K562 (cell line): ENCODE data around the gene DGLUCY. TPM values are rescaled to one million over a fixed set of nuclear protein-coding genes. Genes with fewer than 3 reads are reported as not detected.
A peak's percentile ranks its signal among the peaks of the same experiment; 100 is the strongest.

ENCODE experiments used
- HBP1 ChIP-seq: fragments of 450-650 bp; formaldehyde crosslinking; IDR thresholded peaks from 2 replicates; pipeline ENCODE4 v1.4.0; 2022; ENCODE audit warnings: missing genetic modification characterization
- MEF2A ChIP-seq: IDR thresholded peaks from 2 replicates; pipeline ENCODE4 v1.6.1; 2011; ENCODE audit warnings: low read depth, mild to moderate bottlenecking, low read length, moderate library complexity; ENCODE audit not compliant: control insufficient read depth
- PCBP2 ChIP-seq: fragments of 200-400 bp; formaldehyde crosslinking; IDR thresholded peaks from 2 replicates; pipeline ENCODE4 v1.6.1; 2018; ENCODE audit warnings: low read length, low read depth, mild to moderate bottlenecking, moderate library complexity; ENCODE audit not compliant: poor library complexity, severe bottlenecking
- PHF8 ChIP-seq: fragments of 200-600 bp; sonication (generic); IDR thresholded peaks from 2 replicates; pipeline ENCODE4 v1.6.1; 2012; ENCODE audit warnings: mixed run types, mild to moderate bottlenecking, inconsistent platforms, low read length, moderate library complexity, borderline replicate concordance
- PPARD ChIP-seq: fragments of 250-450 bp; sonication (Bioruptor Pico); IDR thresholded peaks from 2 replicates; pipeline ENCODE4 v1.8.0; 2022; ENCODE audit warnings: inconsistent platforms, mild to moderate bottlenecking, moderate library complexity
- TRIM25 ChIP-seq: fragments of 450-650 bp; IDR thresholded peaks from 2 replicates; pipeline ENCODE4 v1.7.0; 2016; ENCODE audit warnings: borderline replicate concordance
- USF1 ChIP-seq: sonication (generic); formaldehyde crosslinking; IDR thresholded peaks from 2 replicates; pipeline ENCODE4 v1.9.0; 2022; ENCODE audit warnings: mild to moderate bottlenecking, missing genetic modification reagents
- XRCC4 ChIP-seq: IDR thresholded peaks from one replicate; pipeline ENCODE4 v1.6.1; 2011; ENCODE audit not compliant: insufficient read depth, insufficient read length; ENCODE audit errors: extremely low read depth
- ZEB2 ChIP-seq: fragments of 450-650 bp; IDR thresholded peaks from 2 replicates; pipeline ENCODE4 v1.6.1; 2016
- polyA plus RNA-seq, 8 experiments: library from polyadenylated mRNA; depleted of rRNA in 4 of 8; stranded (reverse) in 5 of 8; unstranded in 3 of 8; fragments of >200 nt; fragmentation: Nextera tagmentation in 2 of 8; fragmentation: Illumina TruSeq in 1 of 8; extraction: Ambion mirVana in 2 of 8; extraction: Trizol in 1 of 8; gene quantifications; 2 replicates each; pipeline versions ENCODE4 v1.2.1 to v1.2.3, GENCODE V29; 2011 to 2014; ENCODE audit warnings: inconsistent platforms in 1 of 8, missing spikeins in 1 of 8
- total RNA-seq, 7 experiments: library from RNA; depleted of rRNA in 6 of 7; stranded (reverse); fragments of >200 nt in 6 of 7; fragmentation: Illumina TruSeq in 2 of 7; extraction: Trizol in 2 of 7; gene quantifications; 2 replicates each; pipeline versions ENCODE4 v1.2.1 to v1.2.3, GENCODE V29; 2011 to 2021; ENCODE audit warnings: low replicate concordance in 1 of 7
- TF ChIP-seq, protein P1 (sequence below): fragments of 250-450 bp; sonication (Bioruptor Pico); IDR thresholded peaks from 2 replicates; pipeline ENCODE4 v1.8.0; 2021; ENCODE audit warnings: borderline replicate concordance, mild to moderate bottlenecking, moderate library complexity; ENCODE audit not compliant: poor library complexity, severe bottlenecking
- TF ChIP-seq, protein P2 (sequence below): fragments of 450-650 bp; IDR thresholded peaks from 2 replicates; pipeline ENCODE4 v1.6.1; 2016; ENCODE audit warnings: mild to moderate bottlenecking, moderate library complexity

Gene DGLUCY
- total and polyA plus RNA-seq, 9 of the 15 experiments (the other 6 are each of a cell fraction or from before 2014, with no cell fraction given): 9.9 to 28.4 (median 21.0) TPM

DNA sequence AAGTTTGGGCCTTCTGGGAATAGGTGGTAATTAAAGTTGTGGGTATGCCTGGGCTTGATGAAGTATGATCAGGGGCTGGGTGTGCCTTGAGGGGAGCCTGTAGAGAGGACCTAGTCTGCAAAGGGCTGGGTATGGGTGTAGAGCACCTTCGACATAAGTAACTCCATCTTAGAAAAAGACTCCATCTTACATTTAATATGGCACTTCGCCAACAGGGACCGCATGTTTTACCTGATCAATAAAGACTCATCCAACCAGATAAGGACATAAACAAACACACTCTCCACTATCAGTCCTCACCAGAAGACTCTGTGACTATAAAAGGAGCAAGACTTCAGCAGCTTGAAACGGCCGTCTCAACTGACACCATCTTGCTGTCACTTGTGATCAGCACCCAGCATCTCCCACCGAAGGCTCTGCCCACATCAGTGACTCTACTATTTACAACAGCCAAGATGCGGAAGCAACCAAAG lies 154.1 kb downstream of the DGLUCY start (continued):
- no peak for TF ChIP-seq USF1 (CRISPR knock-in tag)
- TF ChIP-seq, protein P1, sequence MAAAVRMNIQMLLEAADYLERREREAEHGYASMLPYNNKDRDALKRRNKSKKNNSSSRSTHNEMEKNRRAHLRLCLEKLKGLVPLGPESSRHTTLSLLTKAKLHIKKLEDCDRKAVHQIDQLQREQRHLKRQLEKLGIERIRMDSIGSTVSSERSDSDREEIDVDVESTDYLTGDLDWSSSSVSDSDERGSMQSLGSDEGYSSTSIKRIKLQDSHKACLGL (CRISPR knock-in tag): peak; percentile 80
- no peak for TF ChIP-seq XRCC4
- peak; percentile 95 for TF ChIP-seq HBP1 (CRISPR knock-in tag)
- no peak for TF ChIP-seq PHF8
- TF ChIP-seq MEF2A: peak; percentile 86
- no peak for TF ChIP-seq TRIM25
- TF ChIP-seq PCBP2: no peak
- TF ChIP-seq, protein P2, sequence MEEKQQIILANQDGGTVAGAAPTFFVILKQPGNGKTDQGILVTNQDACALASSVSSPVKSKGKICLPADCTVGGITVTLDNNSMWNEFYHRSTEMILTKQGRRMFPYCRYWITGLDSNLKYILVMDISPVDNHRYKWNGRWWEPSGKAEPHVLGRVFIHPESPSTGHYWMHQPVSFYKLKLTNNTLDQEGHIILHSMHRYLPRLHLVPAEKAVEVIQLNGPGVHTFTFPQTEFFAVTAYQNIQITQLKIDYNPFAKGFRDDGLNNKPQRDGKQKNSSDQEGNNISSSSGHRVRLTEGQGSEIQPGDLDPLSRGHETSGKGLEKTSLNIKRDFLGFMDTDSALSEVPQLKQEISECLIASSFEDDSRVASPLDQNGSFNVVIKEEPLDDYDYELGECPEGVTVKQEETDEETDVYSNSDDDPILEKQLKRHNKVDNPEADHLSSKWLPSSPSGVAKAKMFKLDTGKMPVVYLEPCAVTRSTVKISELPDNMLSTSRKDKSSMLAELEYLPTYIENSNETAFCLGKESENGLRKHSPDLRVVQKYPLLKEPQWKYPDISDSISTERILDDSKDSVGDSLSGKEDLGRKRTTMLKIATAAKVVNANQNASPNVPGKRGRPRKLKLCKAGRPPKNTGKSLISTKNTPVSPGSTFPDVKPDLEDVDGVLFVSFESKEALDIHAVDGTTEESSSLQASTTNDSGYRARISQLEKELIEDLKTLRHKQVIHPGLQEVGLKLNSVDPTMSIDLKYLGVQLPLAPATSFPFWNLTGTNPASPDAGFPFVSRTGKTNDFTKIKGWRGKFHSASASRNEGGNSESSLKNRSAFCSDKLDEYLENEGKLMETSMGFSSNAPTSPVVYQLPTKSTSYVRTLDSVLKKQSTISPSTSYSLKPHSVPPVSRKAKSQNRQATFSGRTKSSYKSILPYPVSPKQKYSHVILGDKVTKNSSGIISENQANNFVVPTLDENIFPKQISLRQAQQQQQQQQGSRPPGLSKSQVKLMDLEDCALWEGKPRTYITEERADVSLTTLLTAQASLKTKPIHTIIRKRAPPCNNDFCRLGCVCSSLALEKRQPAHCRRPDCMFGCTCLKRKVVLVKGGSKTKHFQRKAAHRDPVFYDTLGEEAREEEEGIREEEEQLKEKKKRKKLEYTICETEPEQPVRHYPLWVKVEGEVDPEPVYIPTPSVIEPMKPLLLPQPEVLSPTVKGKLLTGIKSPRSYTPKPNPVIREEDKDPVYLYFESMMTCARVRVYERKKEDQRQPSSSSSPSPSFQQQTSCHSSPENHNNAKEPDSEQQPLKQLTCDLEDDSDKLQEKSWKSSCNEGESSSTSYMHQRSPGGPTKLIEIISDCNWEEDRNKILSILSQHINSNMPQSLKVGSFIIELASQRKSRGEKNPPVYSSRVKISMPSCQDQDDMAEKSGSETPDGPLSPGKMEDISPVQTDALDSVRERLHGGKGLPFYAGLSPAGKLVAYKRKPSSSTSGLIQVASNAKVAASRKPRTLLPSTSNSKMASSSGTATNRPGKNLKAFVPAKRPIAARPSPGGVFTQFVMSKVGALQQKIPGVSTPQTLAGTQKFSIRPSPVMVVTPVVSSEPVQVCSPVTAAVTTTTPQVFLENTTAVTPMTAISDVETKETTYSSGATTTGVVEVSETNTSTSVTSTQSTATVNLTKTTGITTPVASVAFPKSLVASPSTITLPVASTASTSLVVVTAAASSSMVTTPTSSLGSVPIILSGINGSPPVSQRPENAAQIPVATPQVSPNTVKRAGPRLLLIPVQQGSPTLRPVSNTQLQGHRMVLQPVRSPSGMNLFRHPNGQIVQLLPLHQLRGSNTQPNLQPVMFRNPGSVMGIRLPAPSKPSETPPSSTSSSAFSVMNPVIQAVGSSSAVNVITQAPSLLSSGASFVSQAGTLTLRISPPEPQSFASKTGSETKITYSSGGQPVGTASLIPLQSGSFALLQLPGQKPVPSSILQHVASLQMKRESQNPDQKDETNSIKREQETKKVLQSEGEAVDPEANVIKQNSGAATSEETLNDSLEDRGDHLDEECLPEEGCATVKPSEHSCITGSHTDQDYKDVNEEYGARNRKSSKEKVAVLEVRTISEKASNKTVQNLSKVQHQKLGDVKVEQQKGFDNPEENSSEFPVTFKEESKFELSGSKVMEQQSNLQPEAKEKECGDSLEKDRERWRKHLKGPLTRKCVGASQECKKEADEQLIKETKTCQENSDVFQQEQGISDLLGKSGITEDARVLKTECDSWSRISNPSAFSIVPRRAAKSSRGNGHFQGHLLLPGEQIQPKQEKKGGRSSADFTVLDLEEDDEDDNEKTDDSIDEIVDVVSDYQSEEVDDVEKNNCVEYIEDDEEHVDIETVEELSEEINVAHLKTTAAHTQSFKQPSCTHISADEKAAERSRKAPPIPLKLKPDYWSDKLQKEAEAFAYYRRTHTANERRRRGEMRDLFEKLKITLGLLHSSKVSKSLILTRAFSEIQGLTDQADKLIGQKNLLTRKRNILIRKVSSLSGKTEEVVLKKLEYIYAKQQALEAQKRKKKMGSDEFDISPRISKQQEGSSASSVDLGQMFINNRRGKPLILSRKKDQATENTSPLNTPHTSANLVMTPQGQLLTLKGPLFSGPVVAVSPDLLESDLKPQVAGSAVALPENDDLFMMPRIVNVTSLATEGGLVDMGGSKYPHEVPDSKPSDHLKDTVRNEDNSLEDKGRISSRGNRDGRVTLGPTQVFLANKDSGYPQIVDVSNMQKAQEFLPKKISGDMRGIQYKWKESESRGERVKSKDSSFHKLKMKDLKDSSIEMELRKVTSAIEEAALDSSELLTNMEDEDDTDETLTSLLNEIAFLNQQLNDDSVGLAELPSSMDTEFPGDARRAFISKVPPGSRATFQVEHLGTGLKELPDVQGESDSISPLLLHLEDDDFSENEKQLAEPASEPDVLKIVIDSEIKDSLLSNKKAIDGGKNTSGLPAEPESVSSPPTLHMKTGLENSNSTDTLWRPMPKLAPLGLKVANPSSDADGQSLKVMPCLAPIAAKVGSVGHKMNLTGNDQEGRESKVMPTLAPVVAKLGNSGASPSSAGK: no peak; the same call in 1 of the 2 replicates
- TF ChIP-seq ZEB2: peak; percentile 66; the same call in 1 of the 2 replicates
- peak; percentile 82; the same call in 1 of the 2 replicates for TF ChIP-seq PPARD (CRISPR knock-in tag)
